Islet precursor cell (in vitro differentiated cells): ENCODE measurements around the gene LRP3.
"Not testable (repeated sequence)": the region's sequence is repeated elsewhere in the genome, so short reads cannot be mapped to it uniquely, and the experiment has no call there.

Experiments used
- DNase-seq: peaks from one replicate; pipeline ENCODE4 v3.0.0-alpha.2; 2018

The LRP3 gene

DNA sequence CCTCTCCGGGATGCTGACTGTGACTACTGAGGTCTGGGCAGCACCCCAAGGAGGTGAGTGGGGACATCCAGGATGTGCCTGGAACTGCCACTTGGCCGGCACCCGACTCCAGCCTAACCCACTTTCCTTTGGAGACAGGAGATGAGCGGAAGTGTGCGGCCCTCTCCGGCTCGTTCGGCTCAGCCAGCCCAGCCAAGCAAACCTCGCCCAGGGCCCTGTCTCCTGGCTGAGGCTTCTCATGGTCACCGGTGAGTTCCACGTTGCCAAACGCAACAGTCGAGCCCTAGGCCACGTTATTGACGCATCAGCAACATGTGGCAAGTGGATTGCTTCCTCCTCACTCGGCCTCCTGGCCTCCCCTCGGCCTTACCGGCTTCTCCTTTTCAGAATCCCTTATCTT is 26.0 kb downstream of the LRP3 start:
- no peak for DNase-seq

DNA sequence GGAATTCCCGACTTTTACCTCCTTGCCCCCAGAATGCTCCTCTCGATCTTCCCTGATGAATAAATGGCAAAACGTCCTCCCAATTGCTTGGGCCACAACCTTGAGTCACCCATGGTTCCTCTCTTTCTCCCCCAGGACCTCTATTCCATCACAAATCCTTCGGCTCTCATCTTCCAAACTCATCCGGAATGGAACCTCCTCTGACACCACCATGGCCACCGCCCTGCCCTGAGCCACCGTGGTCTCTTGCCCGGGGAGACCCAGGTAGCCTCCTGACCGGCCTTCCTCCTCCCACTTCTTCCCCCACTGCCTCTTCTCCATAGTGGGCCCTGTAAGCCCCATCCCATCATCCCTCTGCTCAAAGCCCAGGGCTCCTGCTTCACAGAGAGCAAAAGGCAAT is 26.6 kb downstream of the LRP3 start:
- no peak for DNase-seq

DNA sequence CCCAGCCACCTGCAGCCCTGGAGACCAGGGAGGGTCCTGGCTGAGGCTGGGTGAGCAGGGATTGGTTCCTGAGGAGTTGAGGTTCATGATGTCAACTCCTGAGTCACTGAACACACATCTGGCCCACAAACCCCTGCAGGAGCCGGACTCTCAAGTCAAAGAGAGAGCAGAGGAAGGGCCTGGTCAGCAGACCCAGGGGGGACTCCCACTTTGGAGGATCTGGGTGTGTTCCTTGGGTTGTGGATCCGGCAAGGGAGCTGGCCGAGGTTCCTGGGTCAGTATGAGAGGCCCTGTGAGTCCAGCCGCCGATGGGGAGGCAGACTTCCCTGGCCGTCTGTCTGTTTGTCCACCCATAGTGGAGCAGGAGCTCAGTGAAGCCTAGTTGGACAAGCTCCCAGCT is 27.5 kb downstream of the LRP3 start:
- no peak for DNase-seq

DNA sequence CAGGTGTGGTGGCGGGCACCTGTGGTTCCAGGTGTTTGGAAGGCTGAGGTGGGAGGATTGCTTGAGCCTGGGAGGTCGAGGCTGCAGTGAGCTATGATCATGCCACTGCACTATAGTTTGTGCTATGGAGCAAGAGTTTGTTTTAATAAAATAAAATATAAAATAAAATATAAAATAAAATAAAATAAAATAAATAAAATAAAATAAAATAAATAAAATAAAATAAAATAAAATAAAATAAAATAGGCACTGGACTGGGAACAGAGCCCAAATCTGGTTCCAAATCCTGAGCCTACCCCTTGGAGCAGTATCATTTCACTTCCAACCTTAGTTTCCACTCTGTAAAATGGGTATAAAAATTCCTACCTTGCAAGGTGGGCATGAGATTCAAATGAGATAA is 28.1 kb downstream of the LRP3 start:
- DNase-seq = not testable (repeated sequence)

DNA sequence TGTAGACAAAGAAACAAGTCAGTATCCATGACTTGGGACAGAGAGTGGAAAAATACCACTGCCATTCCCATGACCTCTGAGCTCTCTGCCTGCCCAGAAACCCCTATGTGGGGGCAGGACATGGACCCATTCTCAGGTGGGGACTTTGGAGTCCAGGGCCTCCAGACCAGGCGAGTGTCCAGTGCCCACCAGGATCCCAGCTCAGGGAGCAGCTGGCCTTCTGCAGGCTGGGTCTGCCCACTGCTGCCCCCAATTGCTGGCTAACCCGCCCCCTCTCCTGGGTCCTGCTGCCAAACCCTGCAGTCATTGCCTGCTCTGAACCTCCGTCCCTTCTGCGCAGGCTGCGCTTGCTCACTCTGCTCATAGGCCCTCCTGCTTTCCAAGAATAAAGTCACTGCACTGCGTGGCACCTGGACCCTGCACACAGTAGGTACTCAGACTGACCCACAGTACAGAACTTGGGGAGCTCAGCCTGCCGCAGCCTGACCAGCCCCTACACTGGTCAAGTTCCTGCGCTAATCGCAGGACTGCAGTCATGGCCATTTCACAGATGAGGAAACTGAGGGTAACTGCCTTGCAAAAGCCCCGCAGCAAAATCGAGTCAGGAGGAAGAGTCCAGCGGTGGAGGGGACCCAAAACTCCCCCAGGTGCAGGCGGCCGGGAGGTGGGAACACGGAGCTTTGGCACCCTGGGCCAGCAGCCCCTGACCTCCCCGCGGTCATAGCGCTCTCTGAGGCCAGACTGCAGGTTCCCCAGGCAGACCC is 30.7 kb downstream of the LRP3 start:
- DNase-seq = no peak

DNA sequence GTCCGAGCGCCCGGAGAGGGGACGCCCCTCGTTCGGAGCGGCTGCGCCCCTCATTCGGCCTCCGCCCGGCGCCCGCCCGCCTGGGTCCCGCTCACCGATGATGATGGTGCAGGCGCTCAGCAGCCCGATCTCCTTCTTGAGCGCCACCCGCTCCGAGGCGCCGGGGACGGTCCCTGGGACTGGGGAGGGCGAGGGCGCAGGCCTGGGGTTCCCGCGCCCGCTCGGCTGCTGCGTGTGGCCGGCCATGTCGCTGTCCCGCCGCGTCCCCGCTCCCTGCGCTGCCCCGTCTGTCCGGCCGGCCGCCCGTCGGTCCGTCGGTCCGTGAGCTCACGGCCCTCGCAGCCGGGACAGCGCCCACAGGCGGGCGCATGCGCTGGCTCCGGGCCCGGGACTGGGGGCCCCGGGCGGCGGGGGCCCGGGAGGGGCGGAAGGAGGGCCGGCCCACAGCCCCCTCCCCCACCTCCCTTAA is 31.4 kb downstream of the LRP3 start, which contains the start of gene SLC7A10:
Gene SLC7A10 (minus strand): TSS at position 393 of the 469 bp plus-strand sequence. CDS start 147 bp downstream, at position 246.
- DNase-seq = no peak

DNA sequence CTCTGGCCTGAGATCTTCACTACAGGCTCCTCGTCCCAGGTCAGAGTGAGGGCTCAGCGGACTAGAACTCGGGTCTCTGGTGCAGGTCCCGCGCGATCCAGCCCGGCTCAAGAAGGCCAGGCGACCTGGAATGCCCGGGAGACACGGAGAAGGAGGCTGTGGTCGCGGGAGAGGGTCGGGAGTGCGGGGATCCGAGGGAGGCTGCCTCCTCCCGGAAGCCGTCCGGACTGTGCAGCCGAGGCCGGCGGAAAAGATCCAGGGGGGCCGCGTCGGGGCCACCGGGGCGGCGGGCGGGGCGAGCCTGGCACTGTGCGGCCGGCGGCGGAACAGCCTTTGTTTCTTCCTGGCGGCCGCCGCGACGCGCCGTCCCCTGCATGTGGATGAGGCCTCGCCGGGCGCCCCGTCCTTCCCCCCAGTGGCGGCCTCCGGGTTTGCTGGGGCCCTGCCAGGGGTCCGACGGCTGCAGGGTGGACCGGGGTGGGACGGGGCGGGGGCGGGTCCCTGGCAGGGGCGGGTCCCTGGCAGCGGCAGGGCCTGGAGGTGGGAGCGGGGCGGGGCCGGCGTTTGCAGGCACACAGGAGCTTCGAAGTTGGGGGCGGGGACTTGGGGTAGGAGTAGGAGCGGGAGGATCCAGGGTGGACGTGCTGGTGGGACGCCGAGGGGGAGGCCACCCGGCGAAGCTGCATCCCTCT is 32.6 kb downstream of the LRP3 start:
- DNase-seq = peak; percentile 89

DNA sequence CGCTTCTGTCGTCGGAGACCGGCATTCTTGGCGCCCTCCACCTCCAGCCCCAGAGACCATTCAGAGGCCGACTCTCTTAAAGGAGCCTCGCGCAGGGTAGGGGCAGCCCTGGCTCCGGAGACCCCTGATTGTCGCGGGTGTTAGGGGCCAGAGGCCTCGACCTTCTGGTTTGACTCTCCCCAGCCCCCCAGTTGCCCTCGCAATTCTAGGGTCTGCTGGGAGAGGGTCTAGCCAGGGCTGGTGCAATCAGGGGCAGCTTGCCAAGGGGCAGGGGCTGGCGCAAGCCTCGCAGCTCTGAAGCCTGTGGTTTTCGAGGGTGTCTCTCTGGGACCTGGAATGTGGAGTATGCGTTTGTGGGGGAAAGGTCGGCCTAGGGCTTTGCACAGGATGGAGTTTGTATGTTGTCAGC is 33.1 kb downstream of the LRP3 start:
- DNase-seq = no peak

DNA sequence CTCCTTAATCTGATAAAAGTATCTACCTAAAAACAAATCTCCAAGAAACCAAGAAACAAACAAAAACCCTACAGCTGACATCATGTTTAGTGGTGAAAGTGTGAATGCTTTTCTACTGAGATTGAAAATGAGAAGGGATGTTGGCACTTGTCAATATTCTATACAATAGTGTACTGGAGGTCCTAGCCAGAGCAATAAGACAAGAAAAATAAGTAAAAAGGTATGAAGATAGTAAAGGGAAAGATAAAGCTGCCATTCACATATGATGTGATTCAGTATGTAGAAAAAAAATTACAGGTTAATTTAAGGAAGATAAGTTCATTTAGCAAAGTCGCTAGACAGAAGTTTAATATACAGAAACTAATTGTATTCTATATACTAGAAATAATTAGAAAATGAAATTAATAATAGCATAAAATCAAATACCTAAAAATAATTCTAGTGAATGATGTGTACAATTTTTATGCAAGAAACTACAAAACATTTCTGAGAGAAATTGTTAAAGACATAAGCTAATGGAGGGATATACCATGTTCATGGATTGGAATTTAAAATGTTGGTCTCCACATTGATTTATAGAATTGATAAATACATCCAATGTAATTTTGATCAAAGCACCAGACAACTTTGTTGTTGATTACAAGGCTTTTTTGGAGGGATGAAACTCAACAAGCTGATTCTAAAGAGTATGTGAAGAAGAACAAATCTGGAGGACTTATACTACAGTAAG is 33.9 kb downstream of the LRP3 start:
- DNase-seq = no peak

DNA sequence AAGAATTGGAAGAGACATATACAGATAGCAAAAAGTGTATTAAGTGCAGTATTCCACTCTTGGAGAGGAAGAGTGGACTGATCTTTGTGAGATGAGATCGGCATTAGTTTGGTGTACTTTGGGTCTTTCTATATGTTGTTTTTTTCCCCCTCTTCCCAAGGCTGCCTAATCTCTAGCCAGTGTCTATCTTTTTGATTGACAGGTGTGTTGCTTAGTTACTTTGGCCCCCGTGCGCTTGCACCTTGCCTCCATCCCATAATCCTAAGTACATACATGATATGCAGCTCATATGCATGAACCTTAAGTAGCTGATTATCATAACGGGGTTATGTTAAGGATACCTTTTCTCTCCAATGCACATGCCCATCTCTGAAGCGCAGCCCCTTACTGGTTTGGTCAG is 35.8 kb downstream of the LRP3 start:
- DNase-seq = no peak

DNA sequence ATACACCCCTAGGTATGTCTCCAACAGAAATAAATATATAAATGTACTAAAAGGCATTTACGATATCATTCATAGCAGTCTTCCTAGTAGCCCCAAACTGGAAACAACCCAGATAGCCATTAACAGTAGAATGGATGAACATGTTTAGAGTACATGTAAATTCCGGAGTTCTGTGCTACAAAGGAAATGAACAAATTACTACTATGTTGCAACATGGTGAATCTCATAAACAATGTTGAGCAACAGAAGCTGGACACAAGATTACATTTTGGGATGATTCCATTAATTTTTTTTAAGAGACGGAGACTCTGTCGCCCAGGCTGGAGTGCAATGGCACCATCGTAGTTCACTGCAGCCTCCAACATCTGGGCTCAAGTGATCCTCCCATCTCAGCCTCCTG is 37.4 kb downstream of the LRP3 start:
- no peak for DNase-seq

DNA sequence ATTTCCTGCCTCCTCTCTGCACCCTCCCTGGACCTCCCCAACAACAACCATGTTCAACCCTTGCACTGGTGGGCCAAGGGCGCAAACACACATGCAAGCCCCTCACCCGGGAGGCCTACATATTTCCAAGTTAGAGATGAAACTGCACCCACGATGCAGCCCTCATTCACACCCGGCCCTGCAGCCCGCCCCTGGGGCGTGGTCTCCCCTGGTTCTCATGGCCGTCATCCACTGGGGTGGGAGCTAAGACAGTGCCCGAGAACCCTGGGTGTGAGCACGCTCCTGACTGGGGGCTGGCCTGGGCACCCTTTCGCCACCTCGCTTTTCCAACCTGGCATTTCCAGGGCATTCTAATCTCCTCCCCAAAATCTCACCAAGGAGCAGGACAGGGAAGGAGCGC is 38.5 kb downstream of the LRP3 start:
- no peak for DNase-seq

DNA sequence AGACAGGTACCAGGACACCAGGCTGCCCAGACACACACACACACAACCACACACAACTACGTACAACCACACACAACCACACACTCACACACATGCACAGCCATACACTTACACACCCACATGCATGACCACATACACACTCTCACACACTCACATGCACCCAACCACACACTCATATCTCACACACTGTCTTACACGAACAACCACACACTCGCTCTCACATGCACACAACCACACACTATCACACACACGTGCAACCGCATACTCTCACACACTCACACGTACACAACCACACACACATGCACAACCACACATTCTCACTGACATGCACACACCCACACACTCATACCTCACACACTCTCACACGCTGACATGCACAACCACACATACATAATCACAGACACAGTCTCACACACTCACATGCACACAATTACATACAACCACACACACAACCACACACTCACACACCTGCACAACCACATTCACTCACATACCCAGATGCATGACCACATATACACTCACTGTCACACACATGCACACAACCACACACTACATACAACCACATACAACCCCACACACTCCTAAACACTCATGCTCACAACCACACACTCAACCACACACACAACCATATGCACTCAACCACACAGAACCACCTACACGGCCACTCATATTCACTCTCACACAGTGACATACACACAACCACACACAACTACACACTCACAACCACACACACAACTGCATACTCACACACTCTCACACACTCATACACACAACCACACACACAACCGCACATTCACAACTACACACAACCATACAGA is 39.1 kb downstream of the LRP3 start:
- no peak for DNase-seq

DNA sequence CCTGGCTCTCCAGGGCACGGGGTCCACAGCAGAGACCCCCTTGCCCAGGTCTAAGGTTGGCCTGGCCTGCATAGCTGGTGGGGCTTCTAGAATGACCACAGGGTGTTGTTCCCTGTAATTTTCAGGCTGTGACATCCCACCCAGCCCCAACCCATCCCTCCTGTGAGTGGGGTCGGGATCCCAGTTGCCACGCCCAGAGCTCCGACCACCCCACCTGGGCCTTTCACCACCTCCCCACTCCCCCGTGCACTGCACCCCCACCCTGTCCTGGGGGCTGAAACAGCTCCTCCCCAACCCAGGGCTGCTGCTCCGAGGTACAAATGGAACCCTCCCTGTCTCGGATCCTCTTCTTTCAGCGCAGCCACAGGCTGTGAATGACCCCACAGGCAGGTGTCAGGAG is 40.0 kb downstream of the LRP3 start:
- DNase-seq = no peak

DNA sequence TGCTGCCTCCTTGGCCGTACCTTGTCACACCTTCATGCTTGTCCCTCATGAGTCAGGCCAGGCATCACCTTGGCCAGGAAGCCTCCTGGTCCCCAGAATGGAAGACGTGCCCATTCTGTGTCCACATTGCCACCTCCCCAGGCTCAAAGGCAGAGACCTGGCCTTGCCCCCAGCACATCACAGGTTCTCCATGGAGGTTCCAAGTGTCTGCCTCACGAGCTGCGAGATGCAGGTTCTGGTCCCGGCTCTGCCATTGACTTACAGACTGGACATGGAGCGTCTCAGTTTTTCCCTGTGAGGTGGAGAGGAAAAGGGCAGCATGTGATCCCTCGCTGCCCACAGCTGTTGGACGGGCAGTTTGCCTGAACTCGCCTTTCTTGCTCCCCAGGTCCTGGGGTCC is 40.6 kb downstream of the LRP3 start:
- DNase-seq = no peak

DNA sequence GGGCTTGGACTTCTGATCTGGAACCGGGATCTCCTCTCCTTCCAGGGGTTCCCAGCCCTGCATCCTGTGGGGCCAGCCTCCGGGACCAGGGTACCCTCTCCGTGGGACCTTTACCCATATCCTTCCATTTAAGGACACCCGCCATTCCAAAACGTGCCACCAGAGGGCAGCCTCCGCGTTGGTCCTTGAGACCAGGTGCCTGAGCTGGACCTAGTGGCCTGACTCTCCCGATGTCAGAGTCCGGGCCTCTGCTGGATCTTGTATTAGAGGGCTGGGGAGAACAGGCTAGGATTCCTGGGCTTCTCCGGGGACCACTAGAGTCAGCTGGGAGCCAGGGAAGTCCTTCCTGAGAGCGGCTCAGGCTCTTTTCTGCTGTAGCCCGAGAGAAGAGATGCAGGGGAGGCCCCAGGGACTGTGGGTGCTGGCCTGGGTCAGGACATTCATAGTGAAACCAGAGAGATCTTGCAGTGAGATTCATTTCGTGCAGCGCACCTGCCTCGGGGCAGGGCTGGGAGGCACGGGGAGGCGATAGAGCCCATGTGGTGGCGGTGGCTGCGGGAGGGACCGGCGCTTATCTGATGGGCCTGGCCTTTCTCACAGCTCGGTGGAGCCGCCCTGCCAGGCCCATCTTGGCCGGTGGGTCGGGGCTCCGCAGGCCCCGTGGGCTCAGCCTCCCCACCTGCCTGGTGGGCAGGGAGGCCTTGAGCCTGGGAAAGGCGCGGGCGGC is 41.3 kb downstream of the LRP3 start:
- peak; percentile 90 for DNase-seq

DNA sequence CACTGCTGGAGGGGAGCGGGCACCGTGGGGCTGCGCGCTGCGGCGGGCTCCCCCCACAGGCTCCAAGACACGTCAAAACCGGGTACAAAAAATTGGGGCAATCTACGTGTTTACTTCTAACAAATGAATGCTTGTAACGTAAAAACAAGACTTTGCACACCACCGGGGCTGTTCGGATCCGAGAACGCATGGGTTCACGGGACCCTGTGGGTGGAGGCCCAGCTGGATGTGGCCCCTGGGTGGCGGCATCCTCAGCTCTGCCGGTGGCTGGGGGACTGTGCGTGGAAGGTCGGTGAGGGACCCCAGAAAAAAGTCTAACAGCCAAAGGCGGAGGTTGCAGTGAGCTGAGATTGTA is 41.8 kb downstream of the LRP3 start:
- DNase-seq = no peak

DNA sequence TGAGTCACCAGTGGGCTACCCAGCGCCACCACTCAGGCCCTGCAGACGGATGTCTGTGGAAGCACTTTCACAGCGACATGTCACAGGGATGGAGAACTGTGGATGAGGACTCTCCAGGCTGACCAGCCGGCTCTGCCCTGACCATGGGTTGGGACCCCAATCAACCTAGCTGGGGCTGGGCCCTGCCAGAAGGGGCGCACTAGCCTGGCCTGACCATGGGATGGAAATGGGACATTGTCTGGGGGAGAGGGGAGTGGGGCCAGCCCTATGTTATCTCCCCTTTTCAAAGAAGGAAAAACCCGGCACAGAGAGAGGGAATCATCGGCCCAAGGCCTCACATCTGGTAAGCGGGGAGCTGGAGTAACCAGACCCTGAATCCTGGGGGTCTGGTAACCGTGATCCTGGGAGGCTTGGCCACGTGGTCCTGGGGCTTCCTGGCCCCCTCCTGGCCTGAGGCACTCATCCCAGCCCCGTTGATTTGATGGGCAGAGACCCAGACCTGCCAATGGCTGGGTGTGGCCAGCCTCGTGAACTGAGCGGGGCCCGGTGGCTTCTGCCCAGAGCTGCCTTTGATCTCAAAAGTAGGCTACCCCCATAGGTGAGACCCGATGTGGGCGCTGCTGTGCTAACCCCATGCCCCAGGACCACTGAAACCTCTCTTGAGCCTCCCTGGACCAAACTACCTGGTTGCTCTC is 42.7 kb downstream of the LRP3 start:
- DNase-seq = no peak

DNA sequence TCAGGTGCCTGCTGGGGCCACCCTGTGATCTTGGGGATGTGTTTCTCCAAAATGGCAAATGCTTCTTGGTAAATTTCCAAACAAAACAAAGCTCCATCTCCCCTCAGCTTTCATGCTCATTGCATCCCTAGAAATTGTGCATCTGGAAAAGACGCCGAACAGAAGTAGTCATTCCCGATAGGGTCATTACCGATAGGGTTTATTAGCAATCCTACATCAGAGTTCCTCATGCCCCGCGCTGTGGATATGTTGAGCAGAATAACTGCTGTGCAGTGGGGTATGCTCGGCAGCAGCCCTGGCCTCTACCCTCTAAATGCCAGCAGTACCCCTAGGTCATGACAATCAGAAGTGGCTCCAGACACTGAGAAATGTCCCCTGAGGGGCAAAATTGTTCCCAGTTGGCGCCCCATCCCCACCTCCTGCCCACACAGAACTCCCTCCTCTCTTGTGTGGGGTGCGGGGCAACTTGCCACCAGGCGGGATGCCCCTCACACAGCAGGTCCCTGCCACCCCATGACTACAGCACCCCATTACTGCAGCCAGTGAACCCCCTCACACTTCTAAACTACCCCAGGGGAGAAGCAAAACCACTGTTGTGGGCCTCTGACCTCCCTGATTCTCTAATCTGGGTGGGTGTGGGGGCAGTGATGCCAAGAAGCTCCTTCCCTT is 44.5 kb downstream of the LRP3 start:
- no peak for DNase-seq

DNA sequence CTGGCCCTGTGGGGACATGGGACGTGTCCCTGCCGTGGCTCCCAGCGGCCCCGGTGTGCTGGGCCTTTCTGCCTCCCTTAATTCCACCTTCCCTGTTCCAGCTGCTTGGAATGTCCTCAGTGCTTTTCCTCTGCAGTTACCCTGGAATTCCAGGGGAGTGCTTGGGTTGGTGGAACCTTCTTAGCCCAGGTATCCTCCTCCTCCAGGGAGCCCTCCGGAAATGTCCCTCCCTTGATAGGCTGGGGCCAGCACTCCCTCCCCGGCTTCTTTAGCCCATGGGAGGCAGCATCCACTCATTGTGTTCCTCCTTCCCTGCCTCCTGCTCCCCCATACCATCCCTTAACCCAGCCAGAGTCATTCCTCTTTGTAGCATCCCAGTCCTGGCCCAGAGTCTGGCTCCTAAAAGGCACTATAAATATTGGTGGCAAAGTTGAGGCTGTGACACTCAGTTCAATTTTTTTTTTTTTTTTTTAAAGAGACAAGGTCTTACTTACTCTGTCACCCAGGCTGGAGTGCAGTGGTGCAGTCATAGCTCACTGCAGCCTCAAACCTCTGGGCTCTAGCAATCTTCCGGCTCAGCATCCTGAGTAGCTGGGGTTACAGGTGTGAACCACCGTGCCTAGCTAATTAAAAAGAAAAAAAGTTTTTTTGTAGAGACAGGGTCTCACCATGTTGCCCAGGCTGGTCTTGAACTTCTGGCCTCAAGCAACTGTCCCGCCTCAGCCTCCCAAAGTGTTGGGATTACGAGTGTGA is 45.3 kb downstream of the LRP3 start:
- DNase-seq = no peak
